ENCODE measurements around the gene C17orf113. TPM values are rescaled to one million over a fixed set of nuclear protein-coding genes. Genes with fewer than 3 reads are reported as not detected.

Gene C17orf113
- total and polyA plus RNA-seq, 11 donors = 0.24 to 1.2 (median 0.72) TPM

GRCh38 chr17:41988418-41988817 lies 62.0 kb downstream of the C17orf113 start:
- ATAC-seq (no peak), DNase-seq (no peak)
- TF ChIP-seq CTCF (IDR thresholded peaks at IDR 0.05) = no peak
- no peak for TF ChIP-seq POLR2A (IDR thresholded peaks at IDR 0.05)
- no peak overlapping the region for H3K27ac ChIP-seq
- H3K4me1 ChIP-seq = no peaks in the 10 kb centered on the region
- H3K36me3 ChIP-seq = peaks cover 0 to 100% (median 100%) of the 10 kb centered on the region in 9 donors
- no peaks in the 10 kb centered on the region for H3K27me3 ChIP-seq
- no peak overlapping the region for H3K4me3 ChIP-seq
- no peaks in the 10 kb centered on the region for H3K9me3 ChIP-seq
- WGBS, 4 donors = 93 to 99% (median 97%) methylated on average over 2 of the region's 2 CpGs
- intact Hi-C loops (cut with DNase I) = no loop called here

Other genes starting within 250 kb of the C17orf113 start
- 10 to 100 TPM in 1 of 9 donors, 1 to 10 TPM in 8; 2.2 to 10.1 (median 5.3) TPM for gene P3H4, start 238.7 kb downstream of the C17orf113 start, total RNA-seq
- gene P3H4, start 238.7 kb downstream of the C17orf113 start, polyA plus RNA-seq = 1 to 10 TPM; 4.2 to 9.4 TPM
- gene FKBP10, start 237.6 kb downstream of the C17orf113 start, total RNA-seq = 10 to 100 TPM in 5 of 9 donors, 1 to 10 TPM in 4; 6.5 to 40.4 (median 12.5) TPM
- gene FKBP10, start 237.6 kb downstream of the C17orf113 start, polyA plus RNA-seq = 10 to 100 TPM; 11.4 to 25.2 TPM
- gene NT5C3B, start 214.4 kb downstream of the C17orf113 start, total RNA-seq = 10 to 100 TPM; 16.0 to 26.7 (median 24.1) TPM
- gene NT5C3B, start 214.4 kb downstream of the C17orf113 start, polyA plus RNA-seq = 10 to 100 TPM; 30.0 to 50.9 TPM
- gene KLHL10, start 212.8 kb downstream of the C17orf113 start, total RNA-seq = under 1 TPM in 1 of 9 donors, not detected in 8; 0.10 TPM
- under 1 TPM in 1 of 2 donors, not detected in 1; 0.08 TPM for gene KLHL10, start 212.8 kb downstream of the C17orf113 start, polyA plus RNA-seq
- 1 to 10 TPM; 2.3 to 5.9 (median 3.6) TPM for gene KLHL11, start 185.2 kb downstream of the C17orf113 start, total RNA-seq
- 1 to 10 TPM; 1.1 to 1.9 TPM for gene KLHL11, start 185.2 kb downstream of the C17orf113 start, polyA plus RNA-seq
- gene ACLY, start 131.7 kb downstream of the C17orf113 start, total RNA-seq = 10 to 100 TPM; 18.2 to 55.5 (median 34.7) TPM
- 10 to 100 TPM in 1 of 2 donors, 1 to 10 TPM in 1; 8.3 to 39.7 TPM for gene ACLY, start 131.7 kb downstream of the C17orf113 start, polyA plus RNA-seq
- under 1 TPM in 8 of 9 donors, not detected in 1; 0.38 to 0.96 (median 0.73) TPM for gene ODAD4, start 120.0 kb downstream of the C17orf113 start, total RNA-seq
- 1 to 10 TPM in 1 of 2 donors, under 1 TPM in 1; 0.69 to 1.2 TPM for gene ODAD4, start 120.0 kb downstream of the C17orf113 start, polyA plus RNA-seq
- gene CNP, start 83.8 kb downstream of the C17orf113 start, total RNA-seq = 10 to 100 TPM; 23.3 to 49.1 (median 27.5) TPM
- gene CNP, start 83.8 kb downstream of the C17orf113 start, polyA plus RNA-seq = 10 to 100 TPM; 19.3 to 31.6 TPM
- gene DNAJC7, start 33.2 kb downstream of the C17orf113 start, total RNA-seq = 10 to 100 TPM; 42.5 to 96.5 (median 70.5) TPM
- gene DNAJC7, start 33.2 kb downstream of the C17orf113 start, polyA plus RNA-seq = 100 to 1,000 TPM in 1 of 2 donors, 10 to 100 TPM in 1; 83.5 to 103 TPM
- gene NKIRAS2, start 30.5 kb downstream of the C17orf113 start, total RNA-seq = 10 to 100 TPM; 50.6 to 78.9 (median 52.8) TPM
- gene NKIRAS2, start 30.5 kb downstream of the C17orf113 start, polyA plus RNA-seq = 10 to 100 TPM; 66.7 to 73.0 TPM
- under 1 TPM in 6 of 9 donors, not detected in 3; 0.14 to 0.38 (median 0.22) TPM for gene ZNF385C, start 47.9 kb upstream of the C17orf113 start, total RNA-seq
- under 1 TPM; 0.06 to 0.11 TPM for gene ZNF385C, start 47.9 kb upstream of the C17orf113 start, polyA plus RNA-seq
- gene DHX58, start 62.1 kb upstream of the C17orf113 start, total RNA-seq = 10 to 100 TPM in 1 of 9 donors, 1 to 10 TPM in 8; 1.9 to 17.3 (median 3.7) TPM
- 1 to 10 TPM; 1.8 to 4.9 TPM for gene DHX58, start 62.1 kb upstream of the C17orf113 start, polyA plus RNA-seq
- 10 to 100 TPM in 8 of 9 donors, 1 to 10 TPM in 1; 6.9 to 17.6 (median 14.8) TPM for gene KAT2A, start 70.8 kb upstream of the C17orf113 start, total RNA-seq
- 10 to 100 TPM; 15.3 to 33.0 TPM for gene KAT2A, start 70.8 kb upstream of the C17orf113 start, polyA plus RNA-seq
- not detected for gene HSPB9, start 72.2 kb upstream of the C17orf113 start, total RNA-seq
- not detected for gene HSPB9, start 72.2 kb upstream of the C17orf113 start, polyA plus RNA-seq
- 10 to 100 TPM; 30.9 to 99.1 (median 48.2) TPM for gene RAB5C, start 104.4 kb upstream of the C17orf113 start, total RNA-seq
- gene RAB5C, start 104.4 kb upstream of the C17orf113 start, polyA plus RNA-seq = 10 to 100 TPM; 29.0 to 90.9 TPM
- gene KCNH4, start 130.5 kb upstream of the C17orf113 start, total RNA-seq = under 1 TPM in 8 of 9 donors, not detected in 1; 0.07 to 0.28 (median 0.14) TPM
- gene KCNH4, start 130.5 kb upstream of the C17orf113 start, polyA plus RNA-seq = under 1 TPM; 0.08 to 0.10 TPM
- not detected for gene HCRT, start 134.9 kb upstream of the C17orf113 start, total RNA-seq
- gene HCRT, start 134.9 kb upstream of the C17orf113 start, polyA plus RNA-seq = not detected
- gene GHDC, start 143.9 kb upstream of the C17orf113 start, total RNA-seq = 10 to 100 TPM in 3 of 9 donors, 1 to 10 TPM in 6; 4.9 to 17.3 (median 8.3) TPM
- 1 to 10 TPM; 6.2 to 9.4 TPM for gene GHDC, start 143.9 kb upstream of the C17orf113 start, polyA plus RNA-seq
- 10 to 100 TPM; 26.1 to 51.9 (median 32.4) TPM for gene STAT5B, start 225.8 kb upstream of the C17orf113 start, total RNA-seq
- 10 to 100 TPM; 13.0 to 20.3 TPM for gene STAT5B, start 225.8 kb upstream of the C17orf113 start, polyA plus RNA-seq
- gene STAT5A, start 237.9 kb upstream of the C17orf113 start, total RNA-seq = 10 to 100 TPM in 8 of 9 donors, 1 to 10 TPM in 1; 7.5 to 44.0 (median 15.7) TPM
- 1 to 10 TPM; 4.9 to 9.0 TPM for gene STAT5A, start 237.9 kb upstream of the C17orf113 start, polyA plus RNA-seq

Measured in heart left ventricle (tissue), 16 donors.